GM13977 (cell line): Measurements from ENCODE around the gene ZIC1.

ENCODE experiments used
- DNase-seq: peaks from one replicate; pipeline ENCODE4 v3.0.0; 2012; ENCODE audit warnings: low spot score
- in situ Hi-C: fragments of 300-500 bp; cut with MboI; formaldehyde crosslinking; loops from one replicate; pipeline ENCODE4 v1.12.0; 2022; ENCODE audit warnings: low sequenced_read_pairs, low pct_unique_long_range_greater_than_20kb, mixed read lengths, inconsistent platforms; ENCODE audit not compliant: unreplicated experiment
- TF ChIP-seq, protein P1 (sequence below): IDR thresholded peaks from 2 replicates; pipeline ENCODE4 v1.5.1; 2012; ENCODE audit warnings: mild to moderate bottlenecking, control low read depth; ENCODE audit not compliant: insufficient read depth; ENCODE audit errors: extremely low read depth, missing control alignments

The ZIC1 gene

DNA sequence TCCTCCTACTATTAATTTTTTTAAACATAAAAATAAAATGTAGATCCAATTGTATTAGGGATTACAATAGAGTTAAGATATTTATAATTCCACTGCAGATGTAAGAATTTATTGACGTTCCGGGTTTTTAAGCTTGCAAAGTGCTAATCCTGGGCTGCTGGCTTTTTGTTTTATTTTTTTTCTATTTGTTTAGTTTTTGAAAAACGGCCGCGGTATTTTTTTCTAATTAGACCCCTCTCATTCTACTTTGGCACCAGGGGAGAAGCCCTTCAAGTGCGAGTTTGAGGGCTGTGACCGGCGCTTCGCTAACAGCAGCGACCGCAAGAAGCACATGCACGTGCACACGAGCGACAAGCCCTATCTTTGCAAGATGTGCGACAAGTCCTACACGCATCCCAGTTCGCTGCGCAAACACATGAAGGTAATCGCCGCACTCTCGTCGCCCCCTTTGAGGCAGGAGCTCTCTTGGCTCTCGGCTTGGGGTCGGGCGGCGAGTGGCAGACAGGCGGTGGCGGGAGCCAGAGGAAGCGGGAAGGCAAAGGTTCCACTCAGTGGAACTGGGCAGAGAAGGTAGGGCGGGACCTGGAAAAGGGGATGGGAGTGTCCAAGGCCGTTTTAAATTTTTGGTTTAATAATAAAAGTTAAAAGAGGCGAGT is 3.2 kb downstream of the ZIC1 start:
- TF ChIP-seq, protein P1, sequence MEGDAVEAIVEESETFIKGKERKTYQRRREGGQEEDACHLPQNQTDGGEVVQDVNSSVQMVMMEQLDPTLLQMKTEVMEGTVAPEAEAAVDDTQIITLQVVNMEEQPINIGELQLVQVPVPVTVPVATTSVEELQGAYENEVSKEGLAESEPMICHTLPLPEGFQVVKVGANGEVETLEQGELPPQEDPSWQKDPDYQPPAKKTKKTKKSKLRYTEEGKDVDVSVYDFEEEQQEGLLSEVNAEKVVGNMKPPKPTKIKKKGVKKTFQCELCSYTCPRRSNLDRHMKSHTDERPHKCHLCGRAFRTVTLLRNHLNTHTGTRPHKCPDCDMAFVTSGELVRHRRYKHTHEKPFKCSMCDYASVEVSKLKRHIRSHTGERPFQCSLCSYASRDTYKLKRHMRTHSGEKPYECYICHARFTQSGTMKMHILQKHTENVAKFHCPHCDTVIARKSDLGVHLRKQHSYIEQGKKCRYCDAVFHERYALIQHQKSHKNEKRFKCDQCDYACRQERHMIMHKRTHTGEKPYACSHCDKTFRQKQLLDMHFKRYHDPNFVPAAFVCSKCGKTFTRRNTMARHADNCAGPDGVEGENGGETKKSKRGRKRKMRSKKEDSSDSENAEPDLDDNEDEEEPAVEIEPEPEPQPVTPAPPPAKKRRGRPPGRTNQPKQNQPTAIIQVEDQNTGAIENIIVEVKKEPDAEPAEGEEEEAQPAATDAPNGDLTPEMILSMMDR: no peak
- in situ Hi-C loops: no loop called here
- no peak for DNase-seq

DNA sequence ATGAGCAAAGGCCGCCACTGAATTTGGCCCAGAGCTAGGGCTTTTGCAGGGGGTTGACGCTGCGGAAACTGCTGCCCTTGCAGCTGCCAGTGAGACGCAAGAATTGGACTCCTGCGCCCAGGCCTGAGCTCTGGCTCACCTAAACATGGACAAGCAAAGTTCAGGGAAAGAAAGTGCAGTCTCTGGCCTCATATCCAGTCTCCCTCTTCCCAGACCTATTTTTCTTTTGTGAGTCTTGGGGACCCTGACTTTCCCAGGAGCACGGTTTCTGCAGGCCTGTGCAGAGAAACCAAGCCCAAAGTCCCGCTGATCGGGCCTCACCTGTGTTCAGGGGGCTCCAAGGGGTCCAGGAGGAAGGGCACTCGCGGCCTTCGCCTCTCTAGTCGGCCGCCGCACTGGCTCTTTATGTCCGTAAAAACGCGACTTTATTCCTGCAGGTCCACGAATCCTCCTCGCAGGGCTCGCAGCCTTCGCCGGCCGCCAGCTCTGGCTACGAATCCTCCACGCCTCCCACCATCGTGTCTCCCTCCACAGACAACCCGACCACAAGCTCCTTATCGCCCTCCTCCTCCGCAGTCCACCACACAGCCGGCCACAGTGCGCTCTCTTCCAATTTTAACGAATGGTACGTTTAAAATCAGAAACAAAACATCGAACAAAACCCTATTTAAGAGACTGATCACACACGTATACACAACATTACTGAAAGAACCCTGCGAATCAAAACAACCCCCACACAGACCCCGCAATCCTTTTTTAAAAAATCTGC is 3.9 kb downstream of the ZIC1 start:
- DNase-seq: no peak
- in situ Hi-C loops: no loop called here
- TF ChIP-seq, protein P1: no peak

DNA sequence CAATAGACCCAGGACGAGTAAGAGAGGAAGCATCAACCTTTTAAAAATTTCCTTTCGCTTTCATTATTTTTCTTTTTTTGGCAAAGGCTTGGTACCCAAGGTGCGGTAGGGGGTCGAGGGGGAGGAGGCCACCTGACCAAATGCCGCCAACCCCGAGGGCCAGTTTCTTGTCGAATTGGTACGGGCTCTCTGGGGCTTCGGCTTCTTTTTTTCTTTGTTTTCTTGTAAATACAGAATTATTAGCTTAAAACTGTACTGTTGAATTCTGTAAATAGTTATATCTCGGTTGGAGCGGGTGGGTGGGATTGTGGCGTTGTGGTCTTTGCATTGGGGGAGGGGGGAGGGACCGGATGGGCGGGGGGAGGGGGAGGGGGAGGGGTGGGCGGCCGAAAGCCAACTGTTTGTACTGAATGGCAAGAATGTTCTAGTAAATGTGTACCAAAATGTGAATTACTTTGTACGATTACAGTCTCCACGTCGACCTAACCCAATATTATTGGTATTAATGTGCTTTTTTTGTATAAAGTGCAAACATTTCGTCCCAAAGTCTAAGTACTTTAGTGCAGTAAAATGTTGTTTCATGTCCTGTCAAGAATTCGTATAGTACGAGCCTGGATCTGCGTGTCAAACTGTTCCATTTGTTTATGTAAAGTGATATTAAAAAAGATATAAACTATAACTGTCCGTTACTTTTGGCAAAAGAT is 4.7 kb downstream of the ZIC1 start:
- DNase-seq: no peak
- in situ Hi-C loops: no loop called here
- TF ChIP-seq, protein P1: no peak

DNA sequence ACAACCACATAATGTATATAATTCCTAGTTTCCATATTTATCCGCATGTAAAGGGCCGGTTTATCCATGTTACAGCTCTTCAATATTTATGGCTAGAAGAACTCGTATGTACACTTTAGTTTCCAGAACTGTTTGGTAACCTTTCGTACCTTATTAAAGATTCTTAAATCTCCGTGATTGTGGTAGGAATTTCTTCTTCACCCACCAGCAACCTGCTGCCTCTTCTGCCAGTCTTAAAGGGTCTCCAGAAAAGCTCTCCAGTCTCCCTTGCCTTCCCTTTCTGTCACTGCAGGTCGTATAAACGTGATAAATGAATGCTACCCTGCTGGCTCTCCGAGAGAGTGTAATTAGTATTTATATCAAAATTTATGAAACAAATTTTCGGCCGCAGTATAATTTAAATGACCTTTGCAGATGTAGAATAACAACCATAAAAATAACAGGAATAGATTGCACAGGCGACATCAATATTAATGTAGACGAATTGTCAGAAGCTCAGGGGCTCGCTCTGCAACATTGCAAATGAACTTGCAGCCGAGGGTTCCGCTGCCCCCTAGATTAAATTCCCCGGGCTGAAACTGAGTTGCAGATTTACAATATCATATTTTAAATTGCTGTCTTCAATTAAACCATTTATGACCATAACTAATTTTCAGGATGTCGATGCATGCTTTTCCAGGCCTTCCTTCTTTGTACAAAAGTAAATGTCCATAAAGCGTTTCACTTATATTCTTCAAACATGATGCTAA is 5.4 kb downstream of the ZIC1 start:
- TF ChIP-seq, protein P1: no peak
- DNase-seq: no peak
- in situ Hi-C loops: no loop called here

DNA sequence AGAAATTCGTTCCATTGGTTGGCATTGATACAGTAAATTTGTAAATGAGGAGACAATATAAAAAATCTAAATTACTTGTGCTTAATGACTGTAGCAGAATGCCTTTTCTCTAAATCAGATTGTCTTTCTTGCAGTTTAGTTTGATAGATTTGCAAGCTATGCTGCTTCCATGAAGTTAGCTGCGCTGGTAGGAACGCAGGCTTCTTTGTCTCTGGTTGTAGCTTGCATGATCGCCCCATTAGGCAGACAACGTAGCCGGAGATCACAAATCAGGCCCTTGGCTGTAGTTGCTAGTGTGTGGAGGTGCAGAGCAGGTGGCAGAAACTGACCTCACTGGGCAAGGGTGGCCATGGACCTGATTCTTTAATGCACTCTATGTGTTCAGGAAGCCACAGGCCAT is 6.1 kb downstream of the ZIC1 start:
- in situ Hi-C loops: no loop called here
- peak; percentile 14 for DNase-seq
- TF ChIP-seq, protein P1: no peak

DNA sequence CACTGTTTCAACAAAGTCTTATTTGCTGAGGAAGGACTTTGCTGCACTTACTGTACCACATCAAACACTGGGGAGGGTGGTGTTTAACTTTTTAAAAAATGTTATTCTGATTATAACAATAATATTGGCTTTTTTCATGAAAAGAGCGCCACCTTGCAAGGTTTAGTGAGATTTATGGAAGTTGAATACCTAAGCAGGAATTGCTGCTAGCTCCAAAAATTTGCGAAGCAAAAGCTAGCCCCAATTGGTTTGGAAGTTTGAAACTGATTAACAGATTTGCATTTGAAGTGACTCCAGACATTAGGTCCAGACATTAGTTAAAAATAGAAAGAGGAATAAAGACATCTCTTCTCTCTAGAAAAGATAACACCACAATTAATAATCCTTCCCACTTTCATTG is 6.7 kb downstream of the ZIC1 start:
- in situ Hi-C loops: no loop called here
- TF ChIP-seq, protein P1: no peak
- peak; percentile 13 for DNase-seq
